Neural cell (in vitro differentiated cells): ENCODE data around the gene CYP8B1. TPM values are rescaled to one million over a fixed set of nuclear protein-coding genes. Genes with fewer than 3 reads are reported as not detected.

Experiments used
- H2AFZ ChIP-seq: fragments of 200-600, 300-800 bp; sonication (generic), shearing (Covaris generic); 2 replicates; pipeline ENCODE4 v1.6.0; 2014; ENCODE audit warnings: low read depth, mild to moderate bottlenecking, antibody characterized with exemption, low read length, moderate library complexity
- H3F3A ChIP-seq: fragments of 200-600 bp; shearing (Covaris generic); 2 replicates; pipeline ENCODE4 v1.6.1; 2016; ENCODE audit warnings: mild to moderate bottlenecking, moderate library complexity, mixed read lengths, antibody characterized with exemption, low read length; ENCODE audit not compliant: insufficient read depth, poor library complexity, severe bottlenecking
- H3K27ac ChIP-seq: fragments of 200-600, 300-800 bp; sonication (generic), shearing (Covaris generic); 2 replicates; pipeline ENCODE4 v1.5.1; 2014; ENCODE audit warnings: mild to moderate bottlenecking, low read length, moderate library complexity
- H3K27me3 ChIP-seq: fragments of 300-800, 200-600 bp; sonication (generic), shearing (Covaris generic); 2 replicates; pipeline ENCODE4 v1.6.0; 2014; ENCODE audit warnings: mild to moderate bottlenecking, low read depth, low read length, moderate library complexity; ENCODE audit not compliant: insufficient read depth
- H3K36me3 ChIP-seq: fragments of 300-800, 200-600 bp; sonication (generic), shearing (Covaris generic); 2 replicates; pipeline ENCODE4 v1.5.1; 2014; ENCODE audit warnings: mild to moderate bottlenecking, antibody characterized with exemption, low read length, moderate library complexity; ENCODE audit not compliant: insufficient read depth
- H3K4me2 ChIP-seq: fragments of 300-800, 200-600 bp; sonication (generic), shearing (Covaris generic); 2 replicates; pipeline ENCODE4 v1.6.0; 2014; ENCODE audit warnings: mild to moderate bottlenecking, low read length
- H3K4me3 ChIP-seq: fragments of 300-800, 200-600 bp; sonication (generic), shearing (Covaris generic); 2 replicates; pipeline ENCODE4 v1.5.1; 2014; ENCODE audit warnings: mild to moderate bottlenecking, low read length, moderate library complexity
- H3K79me2 ChIP-seq: fragments of 200-600 bp; shearing (Covaris generic); replicated peaks from 2 replicates; pipeline ENCODE4 v1.6.0; 2014; ENCODE audit warnings: mild to moderate bottlenecking, low read length, moderate library complexity; ENCODE audit not compliant: insufficient read depth
- H3K9ac ChIP-seq: fragments of 300-800, 200-600 bp; sonication (generic), shearing (Covaris generic); 2 replicates; pipeline ENCODE4 v1.6.1; 2016; ENCODE audit warnings: mild to moderate bottlenecking, low read length, mixed read lengths
- H3K9me2 ChIP-seq: fragments of 200-600 bp; shearing (Covaris generic); 2 replicates; pipeline ENCODE4 v1.6.1; 2016; ENCODE audit warnings: mild to moderate bottlenecking, low read length, mixed read lengths; ENCODE audit not compliant: insufficient read depth
- H3K9me3 ChIP-seq: fragments of 200-600, 300-800 bp; sonication (generic), shearing (Covaris generic); 2 replicates; pipeline ENCODE4 v1.6.1; 2016; ENCODE audit warnings: mild to moderate bottlenecking, mixed run types, low read length, moderate library complexity, mixed read lengths
- H4K20me1 ChIP-seq: fragments of 200-600 bp; shearing (Covaris generic); 2 replicates; pipeline ENCODE4 v1.6.1; 2016; ENCODE audit warnings: mild to moderate bottlenecking, mixed run types; ENCODE audit not compliant: insufficient read depth
- CTCF ChIP-seq: fragments of 450-650 bp; IDR thresholded peaks from 2 replicates; pipeline ENCODE4 v1.5.1; 2014; ENCODE audit warnings: antibody characterized with exemption, mild to moderate bottlenecking, moderate library complexity; ENCODE audit not compliant: poor library complexity, severe bottlenecking
- EP300 ChIP-seq: fragments of 450-650 bp; conservative IDR thresholded peaks from 2 replicates; pipeline ENCODE4 v1.6.1; 2014; ENCODE audit warnings: antibody characterized with exemption, mild to moderate bottlenecking, moderate library complexity; ENCODE audit not compliant: poor library complexity, severe bottlenecking
- EZH2 ChIP-seq: fragments of 200-600, 300-800 bp; shearing (Covaris generic), sonication (generic); IDR thresholded peaks from 2 replicates; pipeline ENCODE4 v1.6.1; 2014; ENCODE audit warnings: antibody characterized with exemption, low read length, borderline replicate concordance, mild to moderate bottlenecking; ENCODE audit not compliant: insufficient read depth, poor library complexity, severe bottlenecking
- MXI1 ChIP-seq: fragments of 450-650 bp; conservative IDR thresholded peaks from 2 replicates; pipeline ENCODE4 v1.6.1; 2014; ENCODE audit warnings: antibody characterized with exemption, mild to moderate bottlenecking; ENCODE audit not compliant: poor library complexity, severe bottlenecking
- POLR2AphosphoS5 ChIP-seq: IDR thresholded peaks from 2 replicates; pipeline ENCODE4 v1.6.1; 2012
- RAD21 ChIP-seq: fragments of 450-650 bp; conservative IDR thresholded peaks from 2 replicates; pipeline ENCODE4 v1.6.1; 2014; ENCODE audit warnings: antibody characterized with exemption, mild to moderate bottlenecking, moderate library complexity
- SMC3 ChIP-seq: fragments of 450-650 bp; conservative IDR thresholded peaks from 2 replicates; pipeline ENCODE4 v1.6.1; 2014; ENCODE audit warnings: antibody characterized with exemption, mild to moderate bottlenecking, moderate library complexity; ENCODE audit not compliant: poor library complexity
- TAF1 ChIP-seq: IDR thresholded peaks from 2 replicates; pipeline ENCODE4 v1.6.1; 2012; ENCODE audit warnings: low read depth
- polyA plus RNA-seq: library from polyadenylated mRNA; depleted of rRNA; stranded (reverse); fragments of >200 nt; gene quantifications from 2 replicates; pipeline ENCODE4 v1.2.3, GENCODE V29; 2014
- TF ChIP-seq, protein P1 (sequence below): IDR thresholded peaks from 2 replicates; pipeline ENCODE4 v1.6.1; 2012; ENCODE audit warnings: borderline replicate concordance

CYP8B1 gene
- polyA plus RNA-seq, 1 donor from 2014 or later, result not detected

DNA sequence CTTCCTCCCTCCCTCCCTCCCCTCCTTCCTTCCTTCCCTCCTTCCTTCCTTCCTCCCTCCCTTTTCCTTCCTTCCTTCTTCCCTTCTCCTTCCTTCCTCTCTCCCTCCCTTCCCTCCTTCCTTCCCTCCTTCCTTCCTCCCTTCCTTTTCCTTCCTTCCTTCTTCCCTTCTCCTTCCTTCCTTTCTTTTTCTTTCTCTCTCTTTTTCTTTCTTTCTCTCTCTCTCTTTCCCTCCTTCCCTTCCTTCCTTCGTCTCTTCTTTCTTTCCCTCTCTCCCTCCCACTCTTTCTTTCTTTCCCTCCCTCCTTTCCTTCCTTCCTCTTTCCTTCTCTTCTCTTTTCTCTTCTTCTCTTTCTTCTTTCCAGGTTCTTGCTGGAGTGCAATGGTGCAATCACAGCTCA, 28.4 kb upstream of the CYP8B1 start:
- Histone ChIP-seq H3K9ac (no peak overlapping the region), H2AFZ (no peak overlapping the region), H3K27me3 (no peaks in the 10 kb centered on the region), H3K79me2 (no peaks in the 10 kb centered on the region), H4K20me1 (no peaks in the 10 kb centered on the region), H3K9me3 (no peaks in the 10 kb centered on the region), H3K27ac (no peak overlapping the region), H3K36me3 (no peaks in the 10 kb centered on the region), H3K4me2 (no peak overlapping the region), H3K9me2 (no peaks in the 10 kb centered on the region), H3F3A (no peaks in the 10 kb centered on the region), H3K4me3 (no peak overlapping the region)
- no peak for TF ChIP-seq SMC3
- no peak for TF ChIP-seq RAD21
- no peak for TF ChIP-seq MXI1
- no peak for TF ChIP-seq TAF1
- TF ChIP-seq, protein P1, sequence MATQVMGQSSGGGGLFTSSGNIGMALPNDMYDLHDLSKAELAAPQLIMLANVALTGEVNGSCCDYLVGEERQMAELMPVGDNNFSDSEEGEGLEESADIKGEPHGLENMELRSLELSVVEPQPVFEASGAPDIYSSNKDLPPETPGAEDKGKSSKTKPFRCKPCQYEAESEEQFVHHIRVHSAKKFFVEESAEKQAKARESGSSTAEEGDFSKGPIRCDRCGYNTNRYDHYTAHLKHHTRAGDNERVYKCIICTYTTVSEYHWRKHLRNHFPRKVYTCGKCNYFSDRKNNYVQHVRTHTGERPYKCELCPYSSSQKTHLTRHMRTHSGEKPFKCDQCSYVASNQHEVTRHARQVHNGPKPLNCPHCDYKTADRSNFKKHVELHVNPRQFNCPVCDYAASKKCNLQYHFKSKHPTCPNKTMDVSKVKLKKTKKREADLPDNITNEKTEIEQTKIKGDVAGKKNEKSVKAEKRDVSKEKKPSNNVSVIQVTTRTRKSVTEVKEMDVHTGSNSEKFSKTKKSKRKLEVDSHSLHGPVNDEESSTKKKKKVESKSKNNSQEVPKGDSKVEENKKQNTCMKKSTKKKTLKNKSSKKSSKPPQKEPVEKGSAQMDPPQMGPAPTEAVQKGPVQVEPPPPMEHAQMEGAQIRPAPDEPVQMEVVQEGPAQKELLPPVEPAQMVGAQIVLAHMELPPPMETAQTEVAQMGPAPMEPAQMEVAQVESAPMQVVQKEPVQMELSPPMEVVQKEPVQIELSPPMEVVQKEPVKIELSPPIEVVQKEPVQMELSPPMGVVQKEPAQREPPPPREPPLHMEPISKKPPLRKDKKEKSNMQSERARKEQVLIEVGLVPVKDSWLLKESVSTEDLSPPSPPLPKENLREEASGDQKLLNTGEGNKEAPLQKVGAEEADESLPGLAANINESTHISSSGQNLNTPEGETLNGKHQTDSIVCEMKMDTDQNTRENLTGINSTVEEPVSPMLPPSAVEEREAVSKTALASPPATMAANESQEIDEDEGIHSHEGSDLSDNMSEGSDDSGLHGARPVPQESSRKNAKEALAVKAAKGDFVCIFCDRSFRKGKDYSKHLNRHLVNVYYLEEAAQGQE, result no peak
- no peak for TF ChIP-seq EZH2
- TF ChIP-seq EP300, result no peak
- TF ChIP-seq CTCF, result no peak
- TF ChIP-seq POLR2AphosphoS5, result no peak

GRCh38 chr3:42902257-42902656, 26.6 kb upstream of the CYP8B1 start:
- no peaks in the 10 kb centered on the region for H3K9me2 ChIP-seq
- no peaks in the 10 kb centered on the region for H3F3A ChIP-seq
- no peaks in the 10 kb centered on the region for H4K20me1 ChIP-seq
- no peak overlapping the region for H3K4me2 ChIP-seq
- no peaks in the 10 kb centered on the region for H3K79me2 ChIP-seq
- H3K9me3 ChIP-seq, result no peaks in the 10 kb centered on the region
- no peak overlapping the region for H3K4me3 ChIP-seq
- no peak overlapping the region for H3K9ac ChIP-seq
- H3K27me3 ChIP-seq, result no peaks in the 10 kb centered on the region
- H3K27ac ChIP-seq, result no peak overlapping the region
- H2AFZ ChIP-seq, result no peak overlapping the region
- TF ChIP-seq TAF1 (no peak), EZH2 (no peak), RAD21 (no peak), SMC3 (no peak), MXI1 (no peak)
- H3K36me3 ChIP-seq, result no peaks in the 10 kb centered on the region

DNA sequence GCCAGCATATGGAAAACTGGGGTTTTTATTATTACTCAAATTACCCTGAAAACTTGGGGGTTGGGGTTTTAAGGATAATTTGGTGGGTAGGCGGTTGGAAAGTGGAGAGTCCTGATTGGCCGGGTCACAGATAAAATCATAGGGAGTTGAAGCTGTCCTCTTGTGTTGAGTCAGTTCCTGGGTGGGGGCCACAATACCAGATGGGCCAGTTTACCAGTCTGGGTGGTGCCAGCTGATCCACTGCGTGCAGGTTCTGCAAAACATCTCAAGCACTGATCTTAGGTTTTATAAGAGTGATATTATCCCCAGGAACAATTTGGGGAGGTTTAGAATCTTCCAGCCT, 25.4 kb upstream of the CYP8B1 start:
- Histone ChIP-seq H3K9me2 (no peaks in the 10 kb centered on the region), H3K79me2 (no peaks in the 10 kb centered on the region), H3K36me3 (no peaks in the 10 kb centered on the region), H3K9ac (no peak overlapping the region), H2AFZ (no peak overlapping the region), H3K27me3 (no peaks in the 10 kb centered on the region), H4K20me1 (no peaks in the 10 kb centered on the region), H3K9me3 (no peaks in the 10 kb centered on the region), H3K4me3 (no peak overlapping the region), H3K4me2 (no peak overlapping the region), H3K27ac (no peak overlapping the region), H3F3A (no peaks in the 10 kb centered on the region)
- TF ChIP-seq POLR2AphosphoS5, result no peak
- no peak for TF ChIP-seq EP300
- no peak for TF ChIP-seq RAD21
- TF ChIP-seq, protein P1, result no peak
- TF ChIP-seq MXI1, result no peak
- no peak for TF ChIP-seq TAF1
- no peak for TF ChIP-seq SMC3
- no peak for TF ChIP-seq CTCF
- no peak for TF ChIP-seq EZH2
